Large intestine (tissue), 3 donors: ENCODE data around the gene CIART. TPM values are rescaled to one million over a fixed set of nuclear protein-coding genes. Genes with fewer than 3 reads are reported as not detected.

Experiments
- DNase-seq, 2 donors: peaks; one replicate each; pipeline versions ENCODE4 v3.0.0 to v3.0.0-alpha.2; 2013
- H3K27ac ChIP-seq: one replicate; pipeline ENCODE4 v1.5.1; 2013; ENCODE audit warnings: low read length
- H3K27me3 ChIP-seq: 2 replicates; pipeline ENCODE4 v1.6.1; 2013; ENCODE audit warnings: low read length; ENCODE audit not compliant: control insufficient read depth, insufficient read depth
- H3K36me3 ChIP-seq: 2 replicates; pipeline ENCODE4 v1.6.1; 2013; ENCODE audit warnings: low read length; ENCODE audit not compliant: control insufficient read depth, insufficient read depth
- H3K4me1 ChIP-seq: one replicate; pipeline ENCODE4 v1.6.1; 2013; ENCODE audit warnings: low read length; ENCODE audit not compliant: control insufficient read depth, insufficient read depth
- H3K4me3 ChIP-seq: one replicate; pipeline ENCODE4 v1.5.1; 2013; ENCODE audit warnings: low read length
- H3K9me3 ChIP-seq: one replicate; pipeline ENCODE4 v1.6.1; 2013; ENCODE audit warnings: mild to moderate bottlenecking, low read depth, low read length, moderate library complexity; ENCODE audit not compliant: control insufficient read depth
- WGBS: methylation state at CpG from one replicate; pipeline ENCODE4 v1.1.5; 2013; ENCODE audit warnings: low lambda C conversion rate; ENCODE audit not compliant: insufficient coverage; 5-methylcytosine and 5-hydroxymethylcytosine counted together
- polyA plus RNA-seq: library from polyadenylated mRNA; unstranded; fragments of 120-200 nt; gene quantifications from one replicate; pipeline ENCODE4 v1.2.1, GENCODE V29; 2013

The CIART gene
- polyA plus RNA-seq, 1 donor, result 3.4 TPM

- Histone ChIP-seq H3K36me3 (peaks cover 4% of the 10 kb centered on the region), H3K27me3 (peaks cover 5% of the 10 kb centered on the region), H3K4me3 (peak overlapping the region; percentile 48), H3K27ac (peak overlapping the region; percentile 39), H3K9me3 (no peaks in the 10 kb centered on the region), H3K4me1 (peaks cover 26% of the 10 kb centered on the region)
- WGBS, result no CpG with 5 or more reads among the region's 15 CpGs
- DNase-seq, result peak in 1 of 2 donors; percentile 63
Measured at GRCh38 chr1:150281221-150281757, 1.1 kb upstream of the CIART start.

- H3K9me3 ChIP-seq, result no peaks in the 10 kb centered on the region
- H3K4me3 ChIP-seq, result peak overlapping the region; percentile 48
- no CpG with 5 or more reads among the region's 21 CpGs for WGBS
- no peak for DNase-seq
- peaks cover 9% of the 10 kb centered on the region for H3K36me3 ChIP-seq
- peak overlapping the region; percentile 3 for H3K27ac ChIP-seq
- H3K4me1 ChIP-seq, result peaks cover 26% of the 10 kb centered on the region
- peaks cover 5% of the 10 kb centered on the region for H3K27me3 ChIP-seq
Measured at GRCh38 chr1:150282558-150282958, 204 bp downstream of the CIART start.

- Histone ChIP-seq H3K36me3 (peaks cover 9% of the 10 kb centered on the region), H3K4me3 (peak overlapping the region; percentile 48), H3K9me3 (no peaks in the 10 kb centered on the region), H3K27me3 (peaks cover 5% of the 10 kb centered on the region), H3K27ac (no peak overlapping the region), H3K4me1 (peaks cover 26% of the 10 kb centered on the region)
- DNase-seq, result no peak
- WGBS, result no CpG with 5 or more reads among the region's 12 CpGs
Measured at GRCh38 chr1:150283260-150283659, 906 bp downstream of the CIART start.

- peaks cover 2% of the 10 kb centered on the region for H3K4me1 ChIP-seq
- no peak overlapping the region for H3K4me3 ChIP-seq
- no peak overlapping the region for H3K27ac ChIP-seq
- DNase-seq, result no peak
- peaks cover 4% of the 10 kb centered on the region for H3K36me3 ChIP-seq
- no peaks in the 10 kb centered on the region for H3K9me3 ChIP-seq
- H3K27me3 ChIP-seq, result no peaks in the 10 kb centered on the region
- WGBS, result no CpG with 5 or more reads among the region's 1 CpG
Measured at GRCh38 chr1:150288382-150288781, 6.0 kb downstream of the CIART start.

GRCh38 chr1:150288822-150289221 is 6.5 kb downstream of the CIART start:
- H3K9me3 ChIP-seq, result no peaks in the 10 kb centered on the region
- no peak for DNase-seq
- H3K4me1 ChIP-seq, result peaks cover 2% of the 10 kb centered on the region
- WGBS, result no CpG with 5 or more reads among the region's 4 CpGs
- no peaks in the 10 kb centered on the region for H3K27me3 ChIP-seq
- no peak overlapping the region for H3K4me3 ChIP-seq
- no peak overlapping the region for H3K27ac ChIP-seq
- peaks cover 4% of the 10 kb centered on the region for H3K36me3 ChIP-seq

- Histone ChIP-seq H3K4me3 (peak within 1 kb of the TSS; percentile 90), H3K27me3 (no peaks in the 10 kb centered on the region), H3K36me3 (peaks cover 8% of the 10 kb centered on the region), H3K9me3 (no peaks in the 10 kb centered on the region), H3K27ac (peak within 1 kb of the TSS; percentile 74), H3K4me1 (peaks cover 8% of the 10 kb centered on the region)
- WGBS, result no CpG with 5 or more reads among the region's 43 CpGs
- DNase-seq, result peak; percentile 93 to 97
Measured at GRCh38 chr1:150293433-150294253, 11.3 kb downstream of the CIART start, which contains the start of gene MRPS21. Gene MRPS21 (plus strand): TSS chr1:150293861. CDS start chr1:150294367, 506 bp downstream.

GRCh38 chr1:150295476-150295875 is 13.1 kb downstream of the CIART start:
- H3K36me3 ChIP-seq, result peaks cover 16% of the 10 kb centered on the region
- H3K4me1 ChIP-seq, result peaks cover 8% of the 10 kb centered on the region
- 100% methylated on average over 2 of the region's 2 CpGs for WGBS
- no peaks in the 10 kb centered on the region for H3K9me3 ChIP-seq
- no peaks in the 10 kb centered on the region for H3K27me3 ChIP-seq
- no peak overlapping the region for H3K4me3 ChIP-seq
- no peak for DNase-seq
- H3K27ac ChIP-seq, result no peak overlapping the region

GRCh38 chr1:150299716-150300115 is 17.4 kb downstream of the CIART start:
- DNase-seq, result no peak
- WGBS, result no CpG with 5 or more reads among the region's 3 CpGs
- H3K27me3 ChIP-seq, result no peaks in the 10 kb centered on the region
- peaks cover 1% of the 10 kb centered on the region for H3K4me1 ChIP-seq
- no peak overlapping the region for H3K27ac ChIP-seq
- H3K36me3 ChIP-seq, result peaks cover 39% of the 10 kb centered on the region
- H3K4me3 ChIP-seq, result no peak overlapping the region
- H3K9me3 ChIP-seq, result no peaks in the 10 kb centered on the region

- DNase-seq, result no peak
- Histone ChIP-seq H3K27ac (no peak overlapping the region), H3K36me3 (peaks cover 34% of the 10 kb centered on the region), H3K4me3 (no peak overlapping the region), H3K9me3 (no peaks in the 10 kb centered on the region), H3K27me3 (no peaks in the 10 kb centered on the region), H3K4me1 (no peaks in the 10 kb centered on the region)
- no CpG with 5 or more reads among the region's 6 CpGs for WGBS
Measured at GRCh38 chr1:150302338-150302737, 20.0 kb downstream of the CIART start.

- Histone ChIP-seq H3K4me1 (no peaks in the 10 kb centered on the region), H3K27me3 (no peaks in the 10 kb centered on the region), H3K27ac (no peak overlapping the region), H3K9me3 (no peaks in the 10 kb centered on the region), H3K36me3 (peaks cover 40% of the 10 kb centered on the region), H3K4me3 (no peak overlapping the region)
- DNase-seq, result no peak
- 89% methylated on average over 2 of the region's 2 CpGs for WGBS
Measured at GRCh38 chr1:150302902-150303301, 20.5 kb downstream of the CIART start.
